Heart left ventricle (tissue), 16 donors: ENCODE results near the gene VDR. TPM values are rescaled to one million over a fixed set of nuclear protein-coding genes. Genes with fewer than 3 reads are reported as not detected.
A peak's percentile ranks its signal among the peaks of the same experiment; 100 is the strongest.

Source experiments
- ATAC-seq, 4 donors: fragments of 200-7000 bp; cut with Tn5 transposase; one replicate each; pipeline ENCODE4 v1.9.1; 2020 to 2022; ENCODE audit warnings: moderate library complexity in 4 of 4, mild to moderate bottlenecking in 3 of 4, moderate number of reproducible peaks in 1 of 4
- DNase-seq, 5 donors: peaks; one replicate each; pipeline ENCODE4 v3.0.0-alpha.2; 2020
- H3K27ac ChIP-seq, 12 donors: fragments of 200-600 bp; sonication (generic) in 4 of 12; one replicate each; pipeline versions ENCODE4 v1.5.0 to v1.8.0; 2016 to 2022; ENCODE audit warnings: mild to moderate bottlenecking in 2 of 12
- H3K27me3 ChIP-seq, 9 donors: fragments of 200-600 bp; sonication (generic) in 2 of 9; one replicate each; pipeline versions ENCODE4 v1.5.1 to v1.8.0; 2016 to 2022; ENCODE audit warnings: mild to moderate bottlenecking in 3 of 9
- H3K36me3 ChIP-seq, 9 donors: fragments of 200-600 bp; sonication (generic) in 2 of 9; one replicate each; pipeline versions ENCODE4 v1.5.0 to v1.8.0; 2018 to 2022; ENCODE audit warnings: mild to moderate bottlenecking in 2 of 9
- H3K4me1 ChIP-seq, 12 donors: fragments of 200-600 bp; sonication (generic) in 4 of 12; one replicate each; pipeline versions ENCODE4 v1.5.0 to v1.8.0; 2016 to 2022; ENCODE audit warnings: mild to moderate bottlenecking in 3 of 12
- H3K4me3 ChIP-seq, 12 donors: fragments of 200-600 bp; sonication (generic) in 4 of 12; one replicate each; pipeline versions ENCODE4 v1.5.0 to v1.8.0; 2017 to 2022; ENCODE audit warnings: mild to moderate bottlenecking in 9 of 12, moderate library complexity in 4 of 12
- H3K9me3 ChIP-seq, 12 donors: fragments of 200-600 bp; sonication (generic) in 4 of 12; one replicate each; pipeline versions ENCODE4 v1.5.0 to v1.8.0; 2016 to 2022; ENCODE audit warnings: mild to moderate bottlenecking in 1 of 12
- CTCF ChIP-seq, 12 donors: fragments of 200-600 bp; sonication (generic) in 4 of 12; IDR thresholded peaks; one replicate each; pipeline versions ENCODE4 v1.5.0 to v1.8.0; 2018 to 2022; ENCODE audit warnings: antibody characterized with exemption in 12 of 12, mild to moderate bottlenecking in 5 of 12
- POLR2A ChIP-seq, 2 donors: fragments of 450-650 bp; IDR thresholded peaks; one replicate each; pipeline ENCODE4 v1.6.1; 2017; ENCODE audit warnings: antibody characterized with exemption in 2 of 2, mild to moderate bottlenecking in 2 of 2, moderate library complexity in 2 of 2
- WGBS, 4 donors: extraction: QIAGEN DNeasy Blood & Tissue Kit in 2 of 4; methylation state at CpG; one replicate each; pipeline versions ENCODE4 v1.1.5 to v1.1.7; 2013 to 2018; 5-methylcytosine and 5-hydroxymethylcytosine counted together
- intact Hi-C, 10 donors: fragments of 100-400 bp; cut with DNase I; formaldehyde crosslinking; loops; one replicate each; pipeline versions ENCODE4 v1.11.1 to v1.14.2; 2022
- long read RNA-seq, 3 donors: library from polyadenylated mRNA; unstranded; transcript quantifications; one replicate each; pipeline ENCODE4 v2.0.0, GENCODE V29; 2020 to 2021
- polyA plus RNA-seq, 2 donors: library from polyadenylated mRNA; stranded (reverse); fragments of 200-250 nt; gene quantifications; one replicate each; pipeline ENCODE4 v1.2.3, GENCODE V29; 2013
- total RNA-seq, 9 donors: library from RNA; depleted of rRNA in 2 of 9; stranded (reverse); fragments of >200 nt in 2 of 9; fragmentation: NEBNext Ultra II Directional in 3 of 9; extraction: Animal tissue kit (Norgen Biotek cat#: 25700) in 3 of 9; gene quantifications; one replicate each; pipeline versions ENCODE4 v1.1.0 to v1.2.4, GENCODE V29; 2016 to 2023
- donor health status: ischemic (EF 13 %, LVEDD 7.1; RV severe dilation, severe dysfunction).
- donor health status: healthy with polysubstance abuse.
- donor health status: DM: no; HTN: yes; CAD: no.
- donor health status: DM: no; HTN: no; CAD: no.
- donor health status: ischemic (EF 25% LVEDD 6.9; RV normal size, moderate dysfunction).
- donor health status: ischemic (EF 25% LVEDD 5.7; RV mildly dilated, moderate dysfunction).
- donor health status: healthy.
- donor health status: DM: yes; HTN: yes; CAD: no.
- donor health status: ischemic (EF 35%, LVEDD 5.7; RV mildly dilated, moderate dysfunction).
- donor health status: nonischemic (EF 11% LVEDD 7.7; RV severe dilation, severe dysfunction).
- donor health status: DM: yes; HTN: yes; CAD: no.
- donor health status: PGD.
- donor health status: ischemic (EF 29% LVEDD 5.4; RV normal size, mild dysfunction).
- donor health status: nonischemic (EF 23%, LVEDD 6.1; RV moderate dilation, normal function).

The VDR gene
- total RNA-seq (1 to 10 TPM in 3 of 9 donors, under 1 TPM in 6; 0.15 to 4.3 (median 0.63) TPM), polyA plus RNA-seq (1 to 10 TPM in 1 of 2 donors, under 1 TPM in 1; 0.15 to 2.0 TPM)
- long read RNA-seq, donor 1 = 0 reads
- long read RNA-seq, donor 2 = 0 reads
- long read RNA-seq, donor 3, partial matches to known transcripts = 0 of 1 reads
- long read RNA-seq, donor 3, other reads (novel, unspliced or antisense) = 1 of 1 reads

DNA sequence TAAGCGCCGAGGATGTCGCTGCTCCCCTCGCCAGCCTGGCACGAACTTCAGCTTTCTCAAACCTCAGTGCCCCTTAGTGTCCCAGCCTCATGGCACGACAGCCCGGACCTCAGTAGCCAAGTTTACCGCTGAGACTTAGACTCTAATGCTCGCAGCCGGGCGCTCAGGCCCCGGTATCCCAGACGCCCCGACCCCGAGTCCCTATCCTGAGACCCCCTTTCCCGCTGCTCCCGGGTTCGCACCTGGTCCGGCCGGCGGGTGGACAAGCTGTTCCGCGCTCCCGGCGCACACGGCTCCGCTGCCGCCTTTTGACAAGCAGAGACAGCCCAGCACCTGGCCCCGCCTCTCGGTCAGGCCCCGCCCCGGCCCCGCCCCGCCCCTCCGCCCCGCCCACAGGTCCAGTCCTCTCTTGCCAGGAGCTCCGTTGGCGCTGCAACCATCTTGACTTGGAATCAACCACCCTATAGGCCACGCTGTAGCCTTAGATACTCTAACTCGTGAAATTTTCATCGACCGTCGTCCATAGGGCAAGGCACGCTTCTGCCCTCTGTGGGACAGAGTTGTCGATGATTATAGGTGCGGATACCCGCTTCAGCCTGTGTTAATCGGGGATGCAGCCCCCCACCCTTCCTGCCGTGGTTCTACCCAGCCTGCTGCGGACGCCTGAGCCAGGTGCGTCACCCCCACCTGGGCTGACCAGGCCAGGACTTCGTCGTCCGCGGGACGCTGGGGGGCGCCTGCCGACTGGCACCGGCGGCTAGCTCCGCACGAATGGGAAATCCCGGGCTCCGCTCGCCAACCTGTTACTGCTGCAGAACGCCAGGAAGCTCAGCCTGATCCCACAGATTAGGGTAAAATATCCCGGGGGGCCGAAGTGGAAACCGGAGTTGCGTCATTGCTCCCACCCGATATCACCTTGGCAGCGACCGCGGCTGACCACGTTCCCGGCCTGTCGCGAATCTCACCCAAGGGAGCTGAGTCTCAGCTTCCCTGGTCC is at the start of gene VDR:
TSS of gene VDR (minus strand) at position 282 of the 997 bp plus-strand sequence. CDS start 25,881 bp downstream, outside the sequence.
- Histone ChIP-seq H3K27ac (peak within 1 kb of the TSS in 2 of 12 donors; percentile 32 to 79), H3K4me1 (peaks cover 0 to 56% (median 14%) of the 10 kb centered on the region in 12 donors), H3K9me3 (no peaks in the 10 kb centered on the region), H3K4me3 (peak within 1 kb of the TSS; percentile 29 to 74 (median 54)), H3K36me3 (no peaks in the 10 kb centered on the region), H3K27me3 (peaks cover 0 to 29% (median under 1%) of the 10 kb centered on the region in 9 donors)
- DNase-seq (peak; percentile 53 to 86 (median 67)), ATAC-seq (peak; percentile 62 to 87 (median 80))
- 1 to 2% (median 1%) methylated on average over 71 to 79 of the region's 79 CpGs for WGBS, 4 donors
- TF ChIP-seq CTCF (IDR thresholded peaks at IDR 0.05) = peak in 11 of 12 donors; percentile 21 to 64 (median 45)
- peak in 1 of 2 donors; percentile 33 for TF ChIP-seq POLR2A (IDR thresholded peaks at IDR 0.05)
- intact Hi-C loops = loop anchor here in 8 of 10 donors (2.0 to 10.0 kb wide), 3 partner anchors 42 to 160 kb away; no protein-coding TSS in a partner anchor

DNA sequence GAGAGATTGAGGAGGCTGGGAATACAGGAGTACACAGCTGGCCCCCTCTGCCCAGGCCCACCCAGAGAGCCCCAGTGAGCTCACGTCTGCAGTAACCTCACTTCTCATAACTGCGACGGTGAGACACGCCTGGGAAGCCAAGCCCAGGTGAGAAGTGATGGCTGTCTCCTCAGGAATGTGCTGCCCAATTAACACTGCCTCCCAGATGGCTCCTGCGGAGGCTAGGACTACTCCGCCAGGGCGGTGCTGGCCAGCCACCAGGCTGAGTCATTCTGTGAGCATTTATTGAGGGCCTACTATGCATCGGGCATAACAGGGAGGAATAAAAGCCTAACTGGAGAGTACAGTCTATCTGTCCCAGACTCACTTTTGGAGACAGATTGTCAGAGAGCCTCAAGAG is 49.3 kb upstream of the VDR start:
- Histone ChIP-seq H3K27ac (no peak overlapping the region), H3K36me3 (no peaks in the 10 kb centered on the region), H3K27me3 (no peaks in the 10 kb centered on the region), H3K4me3 (no peak overlapping the region), H3K9me3 (no peaks in the 10 kb centered on the region), H3K4me1 (peaks cover 0 to 8% (median 2%) of the 10 kb centered on the region in 12 donors)
- WGBS, 4 donors = 92 to 99% (median 92%) methylated on average over 8 of the region's 8 CpGs
- intact Hi-C loops = loop anchor here in 2 of 10 donors (10.0 kb wide), 2 partner anchors 239 to 299 kb away; no protein-coding TSS in a partner anchor
- DNase-seq = no peak
- no peak for ATAC-seq
- TF ChIP-seq POLR2A (IDR thresholded peaks at IDR 0.05) (no peak), CTCF (IDR thresholded peaks at IDR 0.05) (no peak)

GRCh38 chr12:47950856-47951468 is 46.2 kb upstream of the VDR start:
- Histone ChIP-seq H3K27me3 (no peaks in the 10 kb centered on the region), H3K4me1 (peaks cover 0 to 17% (median 2%) of the 10 kb centered on the region in 12 donors), H3K4me3 (no peak overlapping the region), H3K9me3 (no peaks in the 10 kb centered on the region), H3K36me3 (no peaks in the 10 kb centered on the region), H3K27ac (no peak overlapping the region)
- TF ChIP-seq POLR2A (IDR thresholded peaks at IDR 0.05) = no peak
- TF ChIP-seq CTCF (IDR thresholded peaks at IDR 0.05) = no peak
- 72 to 78% (median 76%) methylated on average over 8 of the region's 8 CpGs for WGBS, 4 donors
- intact Hi-C loops = loop anchor here in 2 of 10 donors (10.0 kb wide), 2 partner anchors 236 to 296 kb away; no protein-coding TSS in a partner anchor
- DNase-seq = no peak
- ATAC-seq = no peak
